Measurements from ENCODE around the gene LYPLA2. TPM values are rescaled to one million over a fixed set of nuclear protein-coding genes. Genes with fewer than 3 reads are reported as not detected.
"Not testable (repeated sequence)": the region's sequence is repeated elsewhere in the genome, so short reads cannot be mapped to it uniquely, and the experiment has no call there.

Gene LYPLA2
- total and polyA plus RNA-seq, 2 of the 8 experiments (the other 6 are each of a cell fraction or from before 2014, with no cell fraction given): 138 to 211 TPM

DNA sequence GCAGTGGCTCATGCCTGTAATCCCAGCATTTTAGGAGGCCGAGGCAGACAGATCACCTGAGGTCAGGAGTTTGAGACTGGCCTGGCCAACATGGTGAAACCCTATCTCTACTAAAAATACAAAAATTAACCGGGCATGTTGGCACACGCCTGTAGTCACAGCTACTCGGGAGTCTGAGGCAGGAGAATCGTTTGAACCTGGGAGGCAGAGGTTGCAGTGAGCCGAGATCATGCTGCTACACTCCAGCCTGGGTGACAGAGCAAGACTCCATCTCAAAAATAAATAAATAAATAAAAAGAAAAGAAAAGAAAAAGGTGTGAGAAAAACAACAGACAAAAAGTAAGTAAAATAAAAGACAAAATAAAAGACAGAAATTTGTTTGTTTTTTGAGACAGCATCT lies 43.2 kb downstream of the LYPLA2 start:
- POLR2A ChIA-PET (ENCODE audit: partially characterized antibody); H2AFZ ChIP-seq (ENCODE audit: low read length); H3K4me2 ChIP-seq (ENCODE audit: insufficient read depth in 1 of 2, low read depth in 2 of 2, low read length in 2 of 2); H3K4ac ChIP-seq (replicated peaks; ENCODE audit: insufficient read length, low read depth, low read length); H3K18ac ChIP-seq (ENCODE audit: extremely low read depth, low read length); FAIRE-seq; H2BK20ac ChIP-seq (ENCODE audit: low read length); H3K9me3 ChIP-seq (ENCODE audit: insufficient read depth in 2 of 2, low read depth in 1 of 2, low read length in 1 of 2); H3K23me2 ChIP-seq (ENCODE audit: low read depth, low read length); DNase-seq (ENCODE audit: low read depth in 1 of 2, low spot score in 2 of 2); H2BK12ac ChIP-seq (ENCODE audit: low read depth, low read length); H3K23ac ChIP-seq (ENCODE audit: insufficient read length); H2BK5ac ChIP-seq (ENCODE audit: low read depth, low read length); H3K56ac ChIP-seq (replicated peaks; ENCODE audit: insufficient read length, low read depth, low read length); H2AK5ac ChIP-seq (ENCODE audit: low read depth, low read length); H3K27ac ChIP-seq (ENCODE audit: low read depth, low read length); H3K79me2 ChIP-seq (ENCODE audit: control insufficient read depth in 1 of 2, insufficient read depth in 2 of 2, low read length in 2 of 2); H3K36me3 ChIP-seq (ENCODE audit: control insufficient read depth in 2 of 4, insufficient read depth in 4 of 4, low read length in 3 of 4); H4K5ac ChIP-seq (ENCODE audit: insufficient read length, low read depth, low read length); H4K8ac ChIP-seq (ENCODE audit: extremely low read depth, insufficient read depth, low read length); H3K4me1 ChIP-seq (replicated peaks in 1 of 4; ENCODE audit: control insufficient read depth in 3 of 4, insufficient read depth in 4 of 4, low read length in 3 of 4); H2BK120ac ChIP-seq (replicated peaks; ENCODE audit: low read depth, low read length); H3K9ac ChIP-seq (replicated peaks in 1 of 4; ENCODE audit: extremely low read depth in 1 of 4, low read depth in 3 of 4, low read length in 3 of 4); H3K4me3 ChIP-seq (ENCODE audit: extremely low read depth in 1 of 4, insufficient read depth in 2 of 4, low read depth in 3 of 4, low read length in 4 of 4); H2BK15ac ChIP-seq (ENCODE audit: low read length); H4K91ac ChIP-seq (replicated peaks; ENCODE audit: insufficient read length, low read length); H3K14ac ChIP-seq (ENCODE audit: insufficient read length); H3K27me3 ChIP-seq (replicated peaks in 1 of 4; ENCODE audit: control insufficient read depth in 3 of 4, extremely low read depth in 1 of 4, insufficient read depth in 3 of 4, low read length in 3 of 4); H4K20me1 ChIP-seq (replicated peaks in 1 of 2; ENCODE audit: control insufficient read depth in 1 of 2, insufficient read depth in 2 of 2, low read length in 2 of 2); H3K79me1 ChIP-seq (ENCODE audit: low read depth, low read length): not testable (repeated sequence)
- WGBS, 2 experiments (ENCODE audit: extremely low coverage in 1 of 2, insufficient coverage in 1 of 2, insufficient read length in 1 of 2, insufficient replicate concordance in 2 of 2, low coverage in 1 of 2, low lambda C conversion rate in 2 of 2, missing lambda C conversion rate in 1 of 2): 88% methylated on average over 6 of the region's 6 CpGs; no CpG with 5 or more reads in 1 of the 2 experiments
- CTCF ChIA-PET (ENCODE audit: partially characterized antibody): interaction anchor here (1.0 kb wide), 1 partner anchor 23 kb away, joined by 3 read pairs; no protein-coding TSS in a partner anchor

All from H1 (cell line).